GM18870 (cell line): ENCODE data around the gene CD74.
"Not testable (repeated sequence)": the region's sequence is repeated elsewhere in the genome, so short reads cannot be mapped to it uniquely, and the experiment has no call there.

Experiments
- ATAC-seq: cut with Tn5 transposase; IDR thresholded peaks from one replicate; pipeline ENCODE4 v1.9.1; 2021; ENCODE audit warnings: moderate library complexity; ENCODE audit not compliant: unreplicated experiment

The CD74 gene

GRCh38 chr5:150441813-150442698, 29.3 kb upstream of the CD74 start:
- no peak for ATAC-seq

DNA sequence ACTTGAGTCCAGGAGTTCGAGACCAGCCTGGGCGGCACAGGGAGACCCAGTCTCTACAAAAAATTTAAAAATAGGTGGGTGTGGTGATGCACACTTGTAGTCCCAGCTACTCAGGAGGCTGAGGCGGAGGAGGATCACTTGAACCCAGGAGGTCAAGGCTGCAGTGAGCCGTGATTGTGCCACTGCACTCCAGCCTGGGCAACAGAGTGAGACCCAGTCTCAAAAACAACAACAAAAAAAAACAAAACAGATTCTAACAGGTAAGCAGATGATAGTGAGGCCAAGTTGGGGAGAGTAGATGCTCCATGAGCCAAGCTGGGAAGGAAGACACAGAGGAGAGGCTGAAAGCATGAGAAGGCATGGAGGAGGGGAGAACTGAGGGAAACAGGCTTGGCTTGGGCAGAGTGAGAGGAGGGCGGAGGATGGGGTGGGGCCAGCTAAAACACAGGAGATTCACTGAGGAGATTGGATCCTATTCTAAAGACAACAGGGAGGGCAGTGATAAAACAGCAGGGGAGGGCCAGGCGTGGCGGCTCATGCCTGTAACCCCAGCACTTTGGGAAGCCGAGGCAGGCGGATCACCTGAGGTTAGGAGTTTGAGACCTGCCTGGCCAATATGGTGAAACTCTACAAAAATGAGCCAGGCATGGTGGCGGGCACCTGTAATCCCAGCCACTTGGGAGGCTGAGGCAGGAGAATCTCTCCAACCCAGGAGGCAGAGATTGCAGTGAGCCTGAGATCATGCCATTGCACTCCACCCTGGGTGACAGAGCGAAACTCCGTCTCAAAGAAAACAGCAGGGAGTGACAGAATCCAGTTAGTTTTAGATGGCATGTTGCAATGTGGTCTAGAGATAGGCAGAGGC, 28.5 kb upstream of the CD74 start:
- ATAC-seq, result no peak

DNA sequence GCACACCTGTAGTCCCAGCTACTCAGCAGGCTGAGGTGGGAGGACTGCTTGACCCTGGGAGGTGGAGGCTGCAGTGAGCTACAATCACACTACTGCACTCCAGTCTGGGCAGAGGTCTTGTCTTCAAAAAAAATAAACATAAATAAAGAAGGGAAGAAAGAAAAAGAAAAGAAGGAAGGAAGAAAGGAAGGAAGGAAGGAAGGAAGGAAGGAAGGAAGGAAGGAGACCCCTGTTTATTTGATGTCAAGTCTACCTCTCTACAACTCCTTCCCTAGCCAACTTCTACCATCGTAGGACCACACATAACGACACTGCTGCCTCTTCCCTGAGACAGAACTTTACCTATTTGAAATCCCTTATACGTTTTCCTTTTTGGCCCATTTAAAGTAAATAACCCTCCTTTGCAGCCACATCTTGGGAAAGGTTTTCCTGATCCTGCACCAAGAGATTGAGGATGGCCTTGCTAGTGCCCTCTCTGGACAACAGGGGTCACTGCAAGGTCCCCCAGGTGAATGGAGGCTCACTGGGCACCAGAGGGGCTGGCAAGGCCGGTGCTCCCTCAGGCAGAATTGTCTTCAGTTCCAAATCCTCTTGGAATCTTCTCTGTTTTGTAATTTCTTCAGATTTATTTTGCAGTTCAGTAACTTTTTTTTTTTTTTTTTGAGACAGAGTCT, 26.3 kb upstream of the CD74 start:
- ATAC-seq, result no peak

GRCh38 chr5:150436141-150436680, 23.5 kb upstream of the CD74 start:
- peak; percentile 89 for ATAC-seq

GRCh38 chr5:150434464-150434863, 21.8 kb upstream of the CD74 start:
- ATAC-seq, result no peak

GRCh38 chr5:150431574-150431973, 18.9 kb upstream of the CD74 start:
- no peak for ATAC-seq

DNA sequence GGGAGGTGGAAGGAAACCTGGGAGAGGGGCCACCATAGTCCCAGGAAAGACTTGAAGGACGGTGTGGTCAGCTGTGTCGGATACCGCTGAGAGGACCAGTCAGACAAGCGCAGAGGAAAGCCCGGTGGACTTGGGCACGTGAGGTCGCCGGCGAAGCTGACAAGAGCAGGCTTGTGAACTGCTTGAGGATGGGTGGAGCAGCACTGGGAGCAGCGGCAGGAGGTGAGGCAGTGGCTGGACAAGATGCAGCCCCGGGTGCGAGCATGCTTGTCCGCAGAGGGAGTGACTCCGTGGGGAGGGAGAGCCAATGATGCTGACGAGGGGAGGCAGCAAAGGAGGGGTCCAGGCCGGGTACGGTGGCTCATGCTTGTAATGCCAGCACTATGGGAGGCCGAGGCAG, 18.3 kb upstream of the CD74 start:
- ATAC-seq, result no peak

DNA sequence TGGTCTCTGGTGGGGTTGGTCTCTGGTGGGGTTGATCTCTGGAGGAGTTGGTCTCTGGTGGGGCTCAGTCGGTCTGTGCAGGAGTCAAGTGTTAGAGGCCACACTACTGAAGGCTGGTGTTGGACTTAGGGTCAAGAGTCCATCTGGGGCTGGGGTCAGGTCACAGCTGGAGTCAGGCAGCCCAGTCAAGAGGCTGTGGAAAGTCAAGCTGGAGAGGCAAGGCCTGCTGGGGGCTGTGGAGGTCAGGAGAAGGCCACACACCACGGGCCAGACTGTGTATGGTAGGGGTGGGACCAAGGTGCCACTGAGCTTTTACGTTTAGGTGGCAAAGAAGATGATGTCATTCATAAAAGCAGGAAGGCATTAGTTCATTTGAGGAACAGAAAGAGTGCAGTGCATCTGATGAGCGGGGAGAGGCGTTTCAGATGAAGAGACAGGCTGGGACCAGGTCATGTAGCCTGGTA, 16.7 kb upstream of the CD74 start:
- ATAC-seq, result peak; percentile 70

DNA sequence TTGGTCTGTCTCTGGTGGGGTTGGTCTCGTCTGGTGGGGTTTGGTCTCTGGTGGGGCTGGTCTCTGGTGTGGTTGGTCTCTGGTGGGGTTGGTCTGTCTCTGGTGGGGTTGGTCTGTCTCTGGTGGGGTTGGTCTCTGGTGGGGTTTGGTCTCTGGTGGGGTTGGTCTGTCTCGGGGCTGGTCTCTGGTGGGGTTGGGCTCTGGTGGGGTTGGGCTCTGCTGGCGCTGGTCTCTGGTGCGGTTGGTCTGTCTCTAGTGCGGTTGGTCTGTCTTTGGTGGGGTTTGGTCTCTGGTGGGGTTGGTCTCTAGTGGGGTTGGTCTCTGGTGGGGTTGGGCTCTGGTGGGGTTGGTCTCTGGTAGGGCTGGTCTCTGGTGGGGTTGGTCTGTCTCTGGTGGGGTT, 16.3 kb upstream of the CD74 start:
- ATAC-seq, result no peak

GRCh38 chr5:150428106-150428876, 15.6 kb upstream of the CD74 start:
- no peak for ATAC-seq

GRCh38 chr5:150426165-150426564, 13.5 kb upstream of the CD74 start:
- ATAC-seq, result not testable (repeated sequence)

DNA sequence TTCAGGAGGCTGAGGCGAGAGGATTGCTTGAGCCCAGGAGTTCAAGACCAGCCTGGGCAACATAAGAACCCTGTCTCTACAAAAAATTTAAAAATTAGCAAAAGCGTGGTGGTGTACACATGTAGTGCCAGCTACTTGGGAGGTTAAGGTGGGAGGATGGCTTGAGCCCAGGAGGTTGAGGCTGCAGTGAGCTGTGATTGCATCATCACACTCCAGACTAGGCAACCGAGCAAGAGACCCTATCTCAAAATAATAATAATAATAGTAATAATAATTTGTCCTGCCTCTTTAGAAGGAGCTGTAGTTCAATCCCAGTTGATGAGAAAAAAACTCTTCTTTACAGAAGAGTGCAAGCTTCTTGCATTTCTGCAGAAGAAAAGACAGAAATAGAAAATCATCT, 10.0 kb upstream of the CD74 start:
- ATAC-seq, result no peak

DNA sequence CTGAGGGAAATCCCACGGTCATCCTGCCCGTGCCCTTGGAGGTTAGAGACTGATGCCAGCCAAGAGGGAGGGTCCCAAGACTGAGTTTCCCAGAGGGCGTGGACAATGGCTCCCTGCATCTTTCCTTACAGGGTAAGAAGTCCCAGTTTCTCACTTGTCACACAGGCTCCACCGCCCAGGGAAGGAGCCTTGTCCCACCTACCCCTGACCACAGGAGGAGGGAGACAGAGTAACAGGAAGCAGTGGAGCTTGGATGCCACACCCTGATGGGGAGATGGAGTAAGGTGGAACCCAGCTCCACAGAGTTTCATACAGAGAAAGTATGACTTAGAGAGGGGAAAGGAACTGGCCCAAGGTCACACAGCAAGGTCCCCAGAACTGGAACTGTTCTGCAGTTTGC, 9.4 kb upstream of the CD74 start:
- ATAC-seq, result no peak

- peak; percentile 74 for ATAC-seq
These were observed 7.0 kb upstream of the CD74 start for GRCh38 chr5:150419630-150420270.

GRCh38 chr5:150413902-150414790, 1.4 kb upstream of the CD74 start:
- ATAC-seq, result not testable (repeated sequence)

DNA sequence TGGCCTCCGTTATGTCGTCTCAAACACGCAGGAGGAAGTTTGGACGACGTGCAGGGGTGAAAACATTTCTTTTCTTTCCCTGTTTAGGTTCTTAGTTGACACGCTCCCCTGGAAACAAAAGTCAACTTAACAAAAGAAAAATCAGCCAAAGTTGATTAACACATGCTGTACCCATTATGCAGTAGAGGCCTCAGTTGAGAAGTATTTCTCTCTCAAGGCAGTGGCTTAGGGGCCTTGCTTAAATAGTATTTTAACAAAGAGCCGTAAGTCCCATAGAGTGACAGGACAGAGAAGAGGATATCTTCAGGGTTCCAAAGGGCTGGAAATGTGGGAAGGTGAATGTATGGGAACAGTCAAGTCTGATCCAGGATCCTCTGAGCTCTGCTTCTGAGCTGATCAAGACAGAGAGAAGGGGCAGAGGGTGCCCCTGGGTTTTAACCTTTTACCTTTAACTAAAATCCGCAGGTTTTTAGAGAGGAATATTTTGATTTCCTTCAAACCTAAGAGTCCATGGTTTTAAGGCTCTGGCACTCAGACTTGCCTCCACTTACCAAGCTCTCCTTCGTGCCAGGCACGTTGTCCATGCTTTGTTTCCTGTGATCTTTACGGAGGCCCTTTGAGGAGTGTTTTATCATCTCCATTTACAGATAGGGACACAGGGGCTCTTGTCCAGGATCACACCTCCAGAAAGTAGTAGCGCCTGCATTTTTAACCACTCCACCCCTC, 629 bp upstream of the CD74 start:
- no peak for ATAC-seq

DNA sequence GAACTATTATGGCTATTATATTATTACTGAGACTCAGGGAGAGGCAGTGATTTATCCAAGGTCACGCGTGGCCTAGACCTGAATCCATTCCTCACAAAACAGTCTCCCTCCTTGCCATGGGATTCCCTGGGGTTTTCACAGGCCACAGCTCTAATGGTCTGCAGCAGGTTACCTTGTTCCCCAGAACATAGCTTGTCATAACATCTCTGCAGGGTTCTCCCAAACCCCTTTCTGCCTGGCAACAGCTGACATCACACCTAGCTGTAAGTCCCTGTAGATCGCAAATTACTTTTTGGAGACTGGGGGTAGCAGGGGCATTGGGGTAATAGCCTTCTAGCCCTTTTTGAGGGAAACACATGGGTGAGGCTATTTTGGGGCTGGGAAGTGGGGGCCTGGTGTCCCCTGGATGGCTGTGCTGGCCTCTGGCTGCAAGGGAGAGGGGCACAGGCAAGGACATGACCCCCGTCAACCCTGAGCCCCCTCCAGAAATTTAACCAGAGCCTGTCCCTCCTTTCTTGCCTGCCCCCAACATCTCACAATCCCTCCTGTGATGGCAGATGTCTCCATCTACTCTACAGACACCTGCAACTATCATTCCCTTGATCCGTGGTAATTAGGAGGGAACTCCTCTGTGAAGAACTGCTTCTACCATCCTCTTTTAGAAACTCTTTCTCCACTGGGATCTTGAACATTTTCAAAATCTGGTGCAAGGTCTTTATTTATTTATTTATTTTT, 1.3 kb downstream of the CD74 start:
- no peak for ATAC-seq
